ENCODE data around the gene SUN5. TPM values are rescaled to one million over a fixed set of nuclear protein-coding genes. Genes with fewer than 3 reads are reported as not detected.
"Not testable (repeated sequence)": the region's sequence is repeated elsewhere in the genome, so short reads cannot be mapped to it uniquely, and the experiment has no call there.

The SUN5 gene
- total RNA-seq, 6 experiments from 2014 or later: not detected

- Mint-ChIP-seq H3K27ac (no peak overlapping the region), H3K4me3 (no peak overlapping the region), H3K4me1 (ENCODE audit: low read depth) (no peaks in the 10 kb centered on the region), H3K27me3 (ENCODE audit: insufficient read depth) (peaks cover 55% of the 10 kb centered on the region), H3K36me3 (ENCODE audit: low read depth) (peaks cover 5% of the 10 kb centered on the region; the same call in 1 of the 2 replicates), H3K9me3 (peaks cover 16% of the 10 kb centered on the region)
- TF ChIP-seq CTCF (IDR thresholded peaks at IDR 0.05): no peak
- no peak for DNase-seq
These were observed 44.1 kb downstream of the SUN5 start for GRCh38 chr20:32960222-32960518.

- no peak overlapping the region for H3K4me3 Mint-ChIP-seq
- H3K36me3 Mint-ChIP-seq (ENCODE audit: low read depth): peaks cover 5% of the 10 kb centered on the region; the same call in 1 of the 2 replicates
- H3K27ac Mint-ChIP-seq: no peak overlapping the region
- no peaks in the 10 kb centered on the region for H3K4me1 Mint-ChIP-seq (ENCODE audit: low read depth)
- no peak for DNase-seq
- H3K9me3 Mint-ChIP-seq: peaks cover 16% of the 10 kb centered on the region
- peak; percentile 17; the same call in 1 of the 2 replicates for TF ChIP-seq CTCF (IDR thresholded peaks at IDR 0.05)
- peaks cover 50% of the 10 kb centered on the region for H3K27me3 Mint-ChIP-seq (ENCODE audit: insufficient read depth)
These were observed 44.6 kb downstream of the SUN5 start for GRCh38 chr20:32959351-32960221.

GRCh38 chr20:32958574-32958973 is 45.7 kb downstream of the SUN5 start:
- DNase-seq: no peak
- Mint-ChIP-seq H3K9me3 (peaks cover 22% of the 10 kb centered on the region), H3K27me3 (ENCODE audit: insufficient read depth) (peaks cover 43% of the 10 kb centered on the region), H3K4me3 (no peak overlapping the region), H3K36me3 (ENCODE audit: low read depth) (peaks cover 5% of the 10 kb centered on the region; the same call in 1 of the 2 replicates), H3K4me1 (ENCODE audit: low read depth) (no peaks in the 10 kb centered on the region), H3K27ac (no peak overlapping the region)
- TF ChIP-seq CTCF (IDR thresholded peaks at IDR 0.05): no peak

GRCh38 chr20:32957459-32957858 is 46.8 kb downstream of the SUN5 start:
- Mint-ChIP-seq H3K9me3 (peaks cover 22% of the 10 kb centered on the region), H3K36me3 (ENCODE audit: low read depth) (peaks cover 5% of the 10 kb centered on the region; the same call in 1 of the 2 replicates), H3K27ac (no peak overlapping the region), H3K27me3 (ENCODE audit: insufficient read depth) (peaks cover 34% of the 10 kb centered on the region), H3K4me3 (no peak overlapping the region), H3K4me1 (ENCODE audit: low read depth) (no peaks in the 10 kb centered on the region)
- DNase-seq: no peak
- no peak for TF ChIP-seq CTCF (IDR thresholded peaks at IDR 0.05)

- DNase-seq; H3K4me1 Mint-ChIP-seq (ENCODE audit: low read depth); H3K27ac Mint-ChIP-seq; H3K4me3 Mint-ChIP-seq; H3K9me3 Mint-ChIP-seq; H3K36me3 Mint-ChIP-seq (ENCODE audit: low read depth): not testable (repeated sequence)
- peaks cover 38% of the 10 kb centered on the region for H3K27me3 Mint-ChIP-seq (ENCODE audit: insufficient read depth)
These were observed 53.7 kb downstream of the SUN5 start for GRCh38 chr20:32950539-32950938.

GRCh38 chr20:32946629-32947028 is 57.6 kb downstream of the SUN5 start:
- Mint-ChIP-seq H3K9me3 (no peaks in the 10 kb centered on the region), H3K4me1 (ENCODE audit: low read depth) (no peaks in the 10 kb centered on the region), H3K4me3 (no peak overlapping the region), H3K27ac (no peak overlapping the region), H3K36me3 (ENCODE audit: low read depth) (no peaks in the 10 kb centered on the region), H3K27me3 (ENCODE audit: insufficient read depth) (peaks cover 43% of the 10 kb centered on the region)
- TF ChIP-seq CTCF (IDR thresholded peaks at IDR 0.05): no peak
- DNase-seq: no peak
